ENCODE results near the gene EDNRA. TPM values are rescaled to one million over a fixed set of nuclear protein-coding genes. Genes with fewer than 3 reads are reported as not detected.

The EDNRA gene
- total RNA-seq, 1 donor from 2014 or later, result 3.7 TPM

GRCh38 chr4:147530134-147530533 lies 49.2 kb downstream of the EDNRA start:
- ATAC-seq (ENCODE audit: poor library complexity) (no peak), DNase-seq (no peak)
- intact Hi-C loops (cut with DNase I), result no loop called here

- intact Hi-C loops (cut with DNase I), result no loop called here
- ATAC-seq (ENCODE audit: poor library complexity), result no peak
- DNase-seq, result no peak
Observed at GRCh38 chr4:147530723-147531122, 49.8 kb downstream of the EDNRA start.

GRCh38 chr4:147532896-147533295 lies 52.0 kb downstream of the EDNRA start:
- DNase-seq (no peak), ATAC-seq (ENCODE audit: poor library complexity) (no peak)
- intact Hi-C loops (cut with DNase I), result no loop called here

GRCh38 chr4:147533331-147533730 lies 52.4 kb downstream of the EDNRA start:
- no peak for DNase-seq
- ATAC-seq (ENCODE audit: poor library complexity), result no peak
- intact Hi-C loops (cut with DNase I), result no loop called here

GRCh38 chr4:147535124-147535523 lies 54.2 kb downstream of the EDNRA start:
- ATAC-seq (ENCODE audit: poor library complexity) (no peak), DNase-seq (no peak)
- intact Hi-C loops (cut with DNase I), result no loop called here

- intact Hi-C loops (cut with DNase I), result no loop called here
- ATAC-seq (ENCODE audit: poor library complexity) (no peak), DNase-seq (no peak)
Observed at GRCh38 chr4:147538711-147539110, 57.8 kb downstream of the EDNRA start.

GRCh38 chr4:147539959-147540358 lies 59.1 kb downstream of the EDNRA start:
- ATAC-seq (ENCODE audit: poor library complexity), result no peak
- no peak for DNase-seq
- intact Hi-C loops (cut with DNase I), result no loop called here

- ATAC-seq (ENCODE audit: poor library complexity) (no peak), DNase-seq (no peak)
- intact Hi-C loops (cut with DNase I), result no loop called here
Observed at GRCh38 chr4:147542229-147542990, 61.5 kb downstream of the EDNRA start.

GRCh38 chr4:147543034-147543433 lies 62.1 kb downstream of the EDNRA start:
- ATAC-seq (ENCODE audit: poor library complexity) (no peak), DNase-seq (no peak)
- intact Hi-C loops (cut with DNase I), result no loop called here

GRCh38 chr4:147546349-147546748 lies 65.5 kb downstream of the EDNRA start:
- intact Hi-C loops (cut with DNase I), result no loop called here
- DNase-seq (no peak), ATAC-seq (ENCODE audit: poor library complexity) (no peak)

GRCh38 chr4:147547314-147548056 lies 66.6 kb downstream of the EDNRA start:
- no peak for ATAC-seq (ENCODE audit: poor library complexity)
- no peak for DNase-seq
- intact Hi-C loops (cut with DNase I), result no loop called here

GRCh38 chr4:147548256-147548655 lies 67.4 kb downstream of the EDNRA start:
- intact Hi-C loops (cut with DNase I), result no loop called here

GRCh38 chr4:147550626-147551246 lies 69.8 kb downstream of the EDNRA start:
- intact Hi-C loops (cut with DNase I), result no loop called here
- DNase-seq (no peak), ATAC-seq (ENCODE audit: poor library complexity) (no peak)

More at GRCh38 chr4:147548256-147548655, 67.4 kb downstream of the EDNRA start:
- ATAC-seq (ENCODE audit: poor library complexity) (no peak), DNase-seq (no peak)

- intact Hi-C loops (cut with DNase I), result no loop called here
- DNase-seq (no peak), ATAC-seq (ENCODE audit: poor library complexity) (no peak)
Observed at GRCh38 chr4:147560625-147561024, 79.7 kb downstream of the EDNRA start.

- DNase-seq (no peak), ATAC-seq (ENCODE audit: poor library complexity) (no peak)
- intact Hi-C loops (cut with DNase I), result no loop called here
Observed at GRCh38 chr4:147566762-147567161, 85.9 kb downstream of the EDNRA start.

- no peak for DNase-seq
- ATAC-seq (ENCODE audit: poor library complexity), result no peak
- intact Hi-C loops (cut with DNase I), result no loop called here
Observed at GRCh38 chr4:147567276-147567675, 86.4 kb downstream of the EDNRA start.

GRCh38 chr4:147570616-147571015 lies 89.7 kb downstream of the EDNRA start:
- intact Hi-C loops (cut with DNase I), result no loop called here

GRCh38 chr4:147571036-147571770 lies 90.3 kb downstream of the EDNRA start:
- ATAC-seq (ENCODE audit: poor library complexity), result no peak
- intact Hi-C loops (cut with DNase I), result no loop called here
- DNase-seq, result no peak

More at GRCh38 chr4:147570616-147571015, 89.7 kb downstream of the EDNRA start:
- ATAC-seq (ENCODE audit: poor library complexity) (no peak), DNase-seq (no peak)

- no peak for ATAC-seq (ENCODE audit: poor library complexity)
- DNase-seq, result no peak
- intact Hi-C loops (cut with DNase I), result no loop called here
Observed at GRCh38 chr4:147576084-147576483, 95.2 kb downstream of the EDNRA start.

Data from Right ventricle myocardium superior (tissue), 1 donor.